Subcutaneous abdominal adipose tissue (tissue), 5 donors: Measurements from ENCODE around the gene BCAS3.
"Not testable (repeated sequence)": the region's sequence is repeated elsewhere in the genome, so short reads cannot be mapped to it uniquely, and the experiment has no call there.

ENCODE experiments used
- H3K27ac ChIP-seq: one replicate; pipeline ENCODE4 v1.7.0; 2013; ENCODE audit warnings: low read depth, mild to moderate bottlenecking, inconsistent platforms, low read length, moderate library complexity
- H3K27me3 ChIP-seq, 5 donors: one replicate each; pipeline ENCODE4 v1.7.0; 2013; ENCODE audit warnings: low read length in 5 of 5, inconsistent platforms in 1 of 5; ENCODE audit not compliant: control insufficient read depth in 5 of 5, insufficient read depth in 4 of 5
- H3K36me3 ChIP-seq, 5 donors: one replicate each; pipeline ENCODE4 v1.7.0; 2013; ENCODE audit warnings: low read length in 5 of 5; ENCODE audit not compliant: control insufficient read depth in 5 of 5, insufficient read depth in 5 of 5
- H3K4me1 ChIP-seq, 5 donors: one replicate each; pipeline ENCODE4 v1.7.0; 2013; ENCODE audit warnings: low read length in 5 of 5, mild to moderate bottlenecking in 3 of 5, moderate library complexity in 1 of 5; ENCODE audit not compliant: control insufficient read depth in 5 of 5, insufficient read depth in 5 of 5
- H3K4me3 ChIP-seq, 5 donors: one replicate each; pipeline ENCODE4 v1.7.0; 2013; ENCODE audit warnings: low read length in 5 of 5, low read depth in 1 of 5
- H3K9ac ChIP-seq, 5 donors: one replicate each; pipeline ENCODE4 v1.7.0; 2013; ENCODE audit warnings: low read length in 5 of 5, mild to moderate bottlenecking in 4 of 5, moderate library complexity in 3 of 5
- H3K9me3 ChIP-seq, 5 donors: one replicate each; pipeline ENCODE4 v1.7.0; 2013; ENCODE audit warnings: low read length in 5 of 5; ENCODE audit not compliant: control insufficient read depth in 5 of 5
- donor health status: healthy.
- donor health status: healthy.
- donor health status: healthy.
- donor health status: healthy.
- donor health status: healthy.

BCAS3 gene

GRCh38 chr17:61436995-61437704, 759.5 kb downstream of the BCAS3 start:
- Histone ChIP-seq H3K9ac (no peak overlapping the region), H3K4me1 (no peaks in the 10 kb centered on the region), H3K9me3 (peaks cover 3 to 15% (median 9%) of the 10 kb centered on the region in 5 donors), H3K27ac (no peak overlapping the region), H3K27me3 (peaks cover 0 to 5% (median 0%) of the 10 kb centered on the region in 5 donors), H3K4me3 (no peak overlapping the region), H3K36me3 (no peaks in the 10 kb centered on the region)

- H3K27ac ChIP-seq: no peak overlapping the region
- peaks cover 0 to 2% (median 0%) of the 10 kb centered on the region in 5 donors for H3K4me1 ChIP-seq
- no peak overlapping the region for H3K9ac ChIP-seq
- H3K4me3 ChIP-seq: no peak overlapping the region
- peaks cover 0 to 14% (median 10%) of the 10 kb centered on the region in 5 donors for H3K27me3 ChIP-seq
- no peaks in the 10 kb centered on the region for H3K36me3 ChIP-seq
- peaks cover 0 to 15% (median 6%) of the 10 kb centered on the region in 5 donors for H3K9me3 ChIP-seq
Observed at GRCh38 chr17:61440697-61441096, 763.0 kb downstream of the BCAS3 start.

- H3K36me3 ChIP-seq, H3K4me1 ChIP-seq, H3K9ac ChIP-seq, H3K4me3 ChIP-seq, H3K9me3 ChIP-seq, H3K27ac ChIP-seq: not testable (repeated sequence)
- peaks cover 0 to 14% (median 10%) of the 10 kb centered on the region in 5 donors for H3K27me3 ChIP-seq
Observed at GRCh38 chr17:61441507-61441906, 763.9 kb downstream of the BCAS3 start.

GRCh38 chr17:61442136-61442775, 764.6 kb downstream of the BCAS3 start:
- Histone ChIP-seq H3K4me3 (no peak overlapping the region), H3K9me3 (peaks cover 0 to 9% (median 6%) of the 10 kb centered on the region in 5 donors), H3K9ac (no peak overlapping the region), H3K4me1 (peaks cover 0 to 2% (median 0%) of the 10 kb centered on the region in 5 donors), H3K27me3 (peaks cover 0 to 14% (median 13%) of the 10 kb centered on the region in 5 donors), H3K27ac (no peak overlapping the region), H3K36me3 (no peaks in the 10 kb centered on the region)
